WI38 (cell line): Measurements from ENCODE around the gene PDHB.

Experiments used
- H3K4me3 ChIP-seq: 2 replicates; pipeline ENCODE4 v1.5.1; 2011; ENCODE audit warnings: low read depth, mild to moderate bottlenecking, control low read depth, low read length
- CTCF ChIP-seq: IDR thresholded peaks from 2 replicates; pipeline ENCODE4 v1.5.1; 2012; ENCODE audit warnings: low read depth, mild to moderate bottlenecking, control low read depth, low read length

The PDHB gene

GRCh38 chr3:58394339-58394738 is 39.3 kb downstream of the PDHB start:
- no peak for TF ChIP-seq CTCF
- H3K4me3 ChIP-seq, result no peak overlapping the region

- no peak overlapping the region for H3K4me3 ChIP-seq
- no peak for TF ChIP-seq CTCF
These were observed 41.5 kb downstream of the PDHB start for GRCh38 chr3:58392181-58392580.

GRCh38 chr3:58391156-58391865 is 42.3 kb downstream of the PDHB start:
- H3K4me3 ChIP-seq, result no peak overlapping the region
- no peak for TF ChIP-seq CTCF

GRCh38 chr3:58388550-58389091 is 45.0 kb downstream of the PDHB start:
- no peak for TF ChIP-seq CTCF
- H3K4me3 ChIP-seq, result no peak overlapping the region

GRCh38 chr3:58387650-58388546 is 45.7 kb downstream of the PDHB start:
- TF ChIP-seq CTCF, result no peak
- no peak overlapping the region for H3K4me3 ChIP-seq

- no peak overlapping the region for H3K4me3 ChIP-seq
- TF ChIP-seq CTCF, result no peak
These were observed 46.8 kb downstream of the PDHB start for GRCh38 chr3:58386626-58387365.
